OCI-LY7 (cell line): ENCODE measurements around the gene C15orf40. TPM values are rescaled to one million over a fixed set of nuclear protein-coding genes. Genes with fewer than 3 reads are reported as not detected.

Experiments used
- BruUV-seq: library from RNA; stranded (reverse); fragments of 400-500 nt; replicated peaks from 2 replicates; lab custom pipeline; 2021; lab: Mats Ljungman, UMichigan
- CTCF ChIA-PET: fragments of 300-600 bp; sonication (Branson Sonifier 250); formaldehyde crosslinking; loops from one replicate; lab custom pipeline; 2022; ENCODE audit warnings: antibody characterized with exemption; ENCODE audit not compliant: unreplicated experiment; lab: Charles Lee
- POLR2A ChIA-PET: fragments of 300-600 bp; sonication (Branson Sonifier 250); formaldehyde crosslinking; loops from one replicate; lab custom pipeline; 2022; ENCODE audit warnings: antibody characterized with exemption; lab: Charles Lee
- DNase-seq: peaks from one replicate; pipeline ENCODE4 v3.0.0-alpha.2; 2015; ENCODE audit warnings: low spot score
- H2AFZ ChIP-seq: fragments of 200-600 bp; sonication (generic), shearing (Covaris generic); 2 replicates; pipeline ENCODE4 v1.6.1; 2014; ENCODE audit warnings: mild to moderate bottlenecking, antibody characterized with exemption, low read length, moderate library complexity
- H3K27ac ChIP-seq: fragments of 200-600 bp; sonication (generic); 2 replicates; pipeline ENCODE4 v1.5.1; 2014; ENCODE audit warnings: mixed run types, low read depth, mild to moderate bottlenecking, moderate library complexity, low read length, inconsistent platforms; ENCODE audit not compliant: poor library complexity, severe bottlenecking
- H3K36me3 ChIP-seq: fragments of 200-600 bp; sonication (generic); 2 replicates; pipeline ENCODE4 v1.6.1; 2014; ENCODE audit warnings: mild to moderate bottlenecking, antibody characterized with exemption, low read length, moderate library complexity, mixed read lengths; ENCODE audit not compliant: insufficient read depth
- H3K4me1 ChIP-seq: fragments of 200-600 bp; sonication (generic); 2 replicates; pipeline ENCODE4 v1.5.1; 2014; ENCODE audit warnings: mild to moderate bottlenecking, low read length; ENCODE audit not compliant: insufficient read depth, poor library complexity, severe bottlenecking
- H3K4me2 ChIP-seq: fragments of 200-600 bp; sonication (generic); 2 replicates; pipeline ENCODE4 v1.6.1; 2014; ENCODE audit warnings: mild to moderate bottlenecking, low read length
- H3K4me3 ChIP-seq: fragments of 200-600 bp; sonication (generic); 2 replicates; pipeline ENCODE4 v1.5.1; 2014; ENCODE audit warnings: mild to moderate bottlenecking, low read depth, low read length; ENCODE audit not compliant: poor library complexity, severe bottlenecking
- H3K79me2 ChIP-seq: fragments of 200-600 bp; sonication (generic); 2 replicates; pipeline ENCODE4 v1.6.1; 2016; ENCODE audit warnings: low read depth, mild to moderate bottlenecking, low read length, moderate library complexity, mixed read lengths; ENCODE audit not compliant: insufficient read depth
- H3K9me2 ChIP-seq: fragments of 200-600 bp; sonication (generic); 2 replicates; pipeline ENCODE4 v1.6.1; 2016; ENCODE audit warnings: mild to moderate bottlenecking, low read length, mixed read lengths; ENCODE audit not compliant: insufficient read depth
- H3K9me3 ChIP-seq: fragments of 200-600 bp; sonication (generic); 2 replicates; pipeline ENCODE4 v1.6.1; 2014; ENCODE audit warnings: mild to moderate bottlenecking, mixed run types, low read length, mixed read lengths
- H4K20me1 ChIP-seq: fragments of 200-600 bp; sonication (generic); 2 replicates; pipeline ENCODE4 v1.6.1; 2014; ENCODE audit warnings: mild to moderate bottlenecking, antibody characterized with exemption, low read length, moderate library complexity, mixed read lengths; ENCODE audit not compliant: insufficient read depth
- CTCF ChIP-seq: fragments of 200-600 bp; sonication (generic); conservative IDR thresholded peaks from 2 replicates; pipeline ENCODE4 v1.5.1; 2014; ENCODE audit warnings: mild to moderate bottlenecking, antibody characterized with exemption, low read length, moderate library complexity, mixed read lengths
- EZH2phosphoT487 ChIP-seq: fragments of 200-600 bp; sonication (generic); IDR thresholded peaks from 2 replicates; pipeline ENCODE4 v1.6.1; 2018; ENCODE audit warnings: low read depth, borderline replicate concordance, mild to moderate bottlenecking, mixed run types, antibody characterized with exemption, low read length, moderate library complexity, mixed read lengths
- intact Hi-C: fragments of 100-400 bp; cut with micrococcal nuclease; formaldehyde crosslinking; loops from one replicate; pipeline ENCODE4 v1.10.0; 2022; ENCODE audit not compliant: unreplicated experiment
- total RNA-seq, 2 experiments: library from RNA; depleted of rRNA in 1 of 2; stranded (reverse); fragments of >200 nt in 1 of 2; shearing (Covaris generic) in 1 of 2; gene quantifications; 2 replicates each; pipeline ENCODE4 v1.2.3, GENCODE V29; 2014 to 2022

Gene C15orf40
- total RNA-seq, 2 experiments from 2014 or later, result 33.8 to 37.9 TPM

- Histone ChIP-seq H2AFZ (no peak overlapping the region), H3K27ac (no peak overlapping the region), H3K9me2 (no peaks in the 10 kb centered on the region), H3K79me2 (no peaks in the 10 kb centered on the region), H3K9me3 (no peaks in the 10 kb centered on the region), H3K4me1 (no peaks in the 10 kb centered on the region), H3K4me3 (no peak overlapping the region), H4K20me1 (no peaks in the 10 kb centered on the region), H3K36me3 (no peaks in the 10 kb centered on the region), H3K4me2 (no peak overlapping the region)
- TF ChIP-seq CTCF, result no peak
- TF ChIP-seq EZH2phosphoT487, result no peak
- DNase-seq, result no peak
- ChIA-PET CTCF (no interaction called here), POLR2A (no interaction called here)
- intact Hi-C loops, result no loop called here
- BruUV-seq, result no TSS peak
Observed at GRCh38 chr15:82950746-82951370, 60.6 kb downstream of the C15orf40 start.

GRCh38 chr15:82950295-82950694, 61.1 kb downstream of the C15orf40 start:
- no peaks in the 10 kb centered on the region for H3K9me2 ChIP-seq
- H2AFZ ChIP-seq, result no peak overlapping the region
- ChIA-PET POLR2A (no interaction called here), CTCF (no interaction called here)
- H3K4me3 ChIP-seq, result no peak overlapping the region
- H3K79me2 ChIP-seq, result no peaks in the 10 kb centered on the region
- TF ChIP-seq CTCF, result no peak
- no peak for TF ChIP-seq EZH2phosphoT487
- no peak for DNase-seq
- H3K36me3 ChIP-seq, result no peaks in the 10 kb centered on the region
- H3K4me2 ChIP-seq, result no peak overlapping the region
- H4K20me1 ChIP-seq, result no peaks in the 10 kb centered on the region
- intact Hi-C loops, result no loop called here
- BruUV-seq, result no TSS peak
- no peaks in the 10 kb centered on the region for H3K9me3 ChIP-seq
- H3K4me1 ChIP-seq, result no peaks in the 10 kb centered on the region
- no peak overlapping the region for H3K27ac ChIP-seq

GRCh38 chr15:82946155-82946701, 65.2 kb downstream of the C15orf40 start:
- Histone ChIP-seq H3K4me2 (no peak overlapping the region), H4K20me1 (no peaks in the 10 kb centered on the region; the same call in 1 of the 2 replicates), H3K9me2 (no peaks in the 10 kb centered on the region), H3K27ac (no peak overlapping the region), H3K79me2 (no peaks in the 10 kb centered on the region), H2AFZ (no peak overlapping the region), H3K4me1 (no peaks in the 10 kb centered on the region), H3K9me3 (no peaks in the 10 kb centered on the region), H3K4me3 (no peak overlapping the region), H3K36me3 (no peaks in the 10 kb centered on the region)
- CTCF ChIA-PET, result no interaction called here
- no peak for TF ChIP-seq CTCF
- no peak for TF ChIP-seq EZH2phosphoT487
- POLR2A ChIA-PET, result no interaction called here
- DNase-seq, result no peak
- BruUV-seq, result no TSS peak
- intact Hi-C loops, result no loop called here
